ENCODE measurements around the gene PHACTR2.
"Not testable (repeated sequence)": the region's sequence is repeated elsewhere in the genome, so short reads cannot be mapped to it uniquely, and the experiment has no call there.

The PHACTR2 gene

DNA sequence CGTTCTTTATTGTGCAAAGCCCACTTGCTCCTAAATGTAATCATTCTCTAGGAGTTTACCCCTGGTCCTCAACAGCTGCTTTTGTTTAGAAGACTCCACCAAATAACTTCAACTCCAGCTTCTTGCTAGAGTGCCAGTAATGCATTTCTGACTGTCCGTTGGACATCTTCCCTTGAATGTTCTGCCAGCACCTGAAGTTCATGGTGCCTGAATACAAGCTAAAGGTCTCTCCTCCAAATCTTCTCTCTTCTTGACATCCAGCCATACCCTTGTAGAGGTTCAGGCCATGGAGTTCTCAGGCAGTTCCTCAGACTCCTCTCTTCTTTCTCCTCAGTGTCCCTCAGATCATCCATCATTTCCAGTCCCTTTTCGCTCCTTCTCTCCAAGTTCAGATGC, 21.7 kb downstream of the PHACTR2 start:
- DNase-seq, result no peak

DNA sequence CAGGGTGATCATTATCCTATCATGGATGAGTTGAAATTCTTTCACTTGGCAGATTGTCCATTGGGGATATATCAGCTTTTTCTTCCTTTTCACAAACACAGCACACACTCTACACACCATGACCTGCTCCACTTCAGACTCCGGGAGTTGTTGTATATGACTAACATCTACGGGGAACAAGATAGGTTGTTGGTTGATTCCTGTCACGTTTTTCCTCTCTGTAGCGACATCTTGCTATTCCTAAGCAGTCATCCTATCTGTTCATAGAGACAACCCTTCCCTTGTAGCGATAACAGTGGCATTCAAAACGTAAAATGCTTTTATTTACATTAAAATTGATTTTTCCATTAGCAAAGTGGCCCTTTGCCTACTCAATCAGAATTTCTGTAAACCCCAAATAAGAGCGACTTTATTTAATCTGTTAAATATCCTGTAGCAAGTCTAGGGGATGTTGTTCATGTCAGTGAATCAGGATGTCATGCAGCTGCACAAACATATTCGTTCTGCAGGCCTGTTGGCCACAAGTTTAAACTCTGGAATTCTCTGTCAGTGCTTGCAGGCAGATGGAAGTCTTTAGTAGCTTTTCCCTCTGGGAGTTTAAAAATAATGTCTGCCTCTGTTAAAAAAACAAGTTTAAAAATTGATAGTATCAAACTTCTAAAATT, 23.1 kb downstream of the PHACTR2 start:
- no peak for DNase-seq

DNA sequence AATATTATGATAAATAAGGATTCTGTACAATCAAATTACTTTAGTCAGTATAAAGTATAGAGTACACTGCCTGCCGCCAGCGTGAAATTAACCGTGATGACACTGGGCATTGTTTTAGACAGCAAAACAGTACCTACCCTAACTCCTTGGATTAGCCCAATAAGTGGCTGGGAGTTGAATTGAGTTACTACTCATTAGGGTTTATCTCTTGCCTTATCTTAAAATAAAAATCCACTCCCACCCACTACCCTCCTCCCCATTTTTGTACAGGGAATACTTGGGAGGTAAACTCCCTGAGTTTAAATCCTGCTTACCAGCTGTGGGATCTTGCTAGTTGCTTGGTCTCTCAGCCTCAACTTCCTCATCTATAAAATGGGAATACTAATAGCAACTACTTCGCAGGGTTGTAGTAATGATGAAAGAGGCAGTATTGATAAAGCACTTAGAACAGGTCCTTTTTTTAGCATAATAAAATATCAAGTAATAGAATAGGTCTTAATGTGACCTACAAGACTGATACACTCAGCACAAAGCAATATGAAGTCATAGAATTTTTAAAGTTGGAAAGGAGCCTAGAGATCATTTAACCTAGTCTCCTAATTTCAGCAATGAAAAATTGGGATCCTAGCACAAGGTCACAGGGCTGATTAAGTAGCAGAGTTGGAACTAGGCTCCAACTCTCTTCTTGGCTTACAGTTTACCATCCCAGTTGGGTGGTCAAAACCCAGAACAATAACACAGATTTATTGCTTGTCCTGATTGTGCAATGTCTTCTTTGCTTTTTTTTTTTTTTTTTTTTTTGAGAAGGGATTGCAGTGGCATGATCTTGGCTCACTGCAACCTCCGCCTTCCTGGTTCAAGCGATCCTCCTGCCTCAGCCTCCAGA, 23.8 kb downstream of the PHACTR2 start:
- no peak for DNase-seq

DNA sequence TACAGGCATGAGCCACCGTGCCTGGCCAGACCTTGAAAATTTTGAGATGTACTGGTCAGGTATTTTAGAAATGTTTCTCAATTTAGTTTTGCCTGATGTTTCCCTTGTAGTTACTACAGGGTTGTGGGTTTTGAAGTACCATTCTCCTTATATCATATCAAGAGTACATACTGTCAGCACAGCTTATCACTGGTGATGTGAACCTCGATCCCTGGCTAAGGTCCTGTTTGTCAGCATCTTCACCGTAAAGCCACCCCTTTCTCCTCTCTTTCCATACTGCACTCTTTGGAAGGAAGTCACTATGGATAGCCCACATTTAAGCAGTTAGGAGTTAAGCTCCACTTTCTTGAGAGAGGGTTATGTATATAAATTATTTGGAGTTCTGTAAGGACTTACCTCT, 27.8 kb downstream of the PHACTR2 start:
- no peak for DNase-seq

DNA sequence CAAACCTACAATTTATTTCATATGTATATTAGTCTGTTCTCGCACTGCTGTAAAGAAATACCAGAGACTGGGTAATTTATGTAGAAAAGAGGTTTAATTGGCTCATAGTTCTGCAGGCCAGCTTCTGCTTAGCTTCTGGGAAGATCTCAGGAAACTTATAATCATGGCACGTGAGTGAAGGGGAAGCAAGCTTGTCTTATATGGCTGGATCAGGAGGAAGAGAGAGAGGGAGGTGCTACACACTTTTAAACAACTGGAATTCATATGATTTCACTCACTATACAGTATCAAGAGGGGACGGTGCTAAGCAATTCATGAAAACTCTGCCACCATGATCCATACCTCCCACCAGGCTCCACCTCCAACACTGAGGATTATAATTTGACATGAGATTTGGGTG, 29.9 kb downstream of the PHACTR2 start:
- DNase-seq, result no peak

DNA sequence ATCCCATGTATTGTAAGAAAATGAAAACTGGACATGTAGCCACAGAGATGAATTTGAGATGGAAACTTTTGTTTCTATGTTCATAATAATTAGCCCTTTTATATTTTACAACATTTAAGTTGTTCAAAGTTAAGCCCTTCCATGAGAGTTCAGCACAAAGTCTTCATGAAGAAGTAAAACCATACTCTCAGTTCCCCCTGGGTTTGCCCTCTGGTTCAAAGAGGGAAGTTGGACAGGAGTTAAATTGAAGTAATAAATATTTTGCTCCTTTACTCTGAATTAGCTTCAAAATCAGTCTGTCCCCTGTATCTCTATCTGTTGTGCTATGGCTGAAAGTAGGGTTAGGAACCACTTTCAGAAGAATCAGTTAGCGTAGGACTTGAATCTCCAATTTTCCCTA, 31.1 kb downstream of the PHACTR2 start:
- no peak for DNase-seq

- DNase-seq, result no peak
Observed at GRCh38 chr6:143711714-143712113, 33.9 kb downstream of the PHACTR2 start.

DNA sequence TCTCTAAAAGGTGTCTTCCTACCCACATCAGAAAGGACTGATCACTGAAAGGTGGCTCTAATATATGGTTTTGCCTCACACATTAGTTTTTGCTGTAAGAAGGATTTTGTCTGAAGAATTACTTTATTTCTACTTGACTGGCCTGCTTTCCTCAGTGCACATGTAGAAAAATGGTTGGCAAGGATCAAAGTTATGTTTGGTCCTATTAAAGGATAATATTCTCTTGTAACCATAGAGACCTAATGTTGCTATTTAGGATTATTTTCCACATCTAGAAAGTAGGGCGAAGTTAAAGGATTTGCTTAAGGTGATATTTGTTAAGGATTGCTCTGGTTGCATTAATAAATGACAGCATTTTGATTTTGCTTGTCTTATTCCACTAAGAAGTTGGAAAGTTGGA, 40.7 kb downstream of the PHACTR2 start:
- DNase-seq, result no peak

- DNase-seq, result no peak
Observed at GRCh38 chr6:143721642-143722041, 43.9 kb downstream of the PHACTR2 start.

DNA sequence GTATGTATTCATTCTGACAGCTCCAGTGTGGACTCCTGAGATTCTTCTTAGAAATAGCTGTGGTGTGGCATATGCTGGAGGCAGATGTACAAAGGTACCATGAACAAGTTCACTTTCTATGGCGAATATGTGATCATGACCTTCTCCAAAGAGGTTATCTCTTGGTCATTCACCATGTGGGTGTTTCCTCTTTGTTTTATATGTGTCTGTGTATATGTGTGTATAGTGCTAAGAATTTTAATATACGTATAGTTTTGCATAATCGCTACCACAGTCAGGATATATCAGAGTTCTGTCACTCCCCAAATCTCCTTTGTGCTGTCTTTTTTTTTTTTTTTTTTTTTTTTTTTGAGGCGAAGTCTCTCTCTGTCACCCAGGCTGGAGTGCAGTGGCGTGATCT, 47.1 kb downstream of the PHACTR2 start:
- no peak for DNase-seq

DNA sequence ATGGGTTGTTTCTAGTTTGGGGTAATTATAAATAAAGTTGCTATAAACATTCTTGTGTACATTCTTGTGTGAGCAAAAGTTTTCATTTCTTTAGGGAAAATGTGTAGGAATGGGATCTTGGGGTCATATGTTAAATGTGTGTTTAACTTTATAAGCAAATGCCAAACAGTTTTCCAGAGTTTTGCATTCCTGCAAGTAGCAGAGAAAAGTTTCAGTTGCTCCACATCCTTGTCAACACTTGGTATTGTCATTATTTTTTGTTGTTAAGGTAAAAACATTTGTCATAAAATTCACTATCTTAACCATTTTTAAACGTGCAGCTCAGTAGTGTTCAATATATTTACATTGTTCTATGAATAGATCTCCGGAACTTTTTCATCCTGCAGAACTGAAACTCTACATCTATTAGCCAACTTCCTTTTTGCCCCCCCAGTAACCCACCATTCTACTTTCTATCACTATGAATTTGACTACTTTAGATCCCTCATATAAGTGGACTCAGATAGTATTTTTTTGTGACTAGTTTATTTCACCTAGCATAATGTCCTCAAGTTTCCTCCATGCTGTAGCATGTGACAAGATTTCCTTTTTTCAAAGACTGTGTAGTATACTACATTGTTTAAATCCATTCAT, 48.4 kb downstream of the PHACTR2 start:
- DNase-seq, result no peak

DNA sequence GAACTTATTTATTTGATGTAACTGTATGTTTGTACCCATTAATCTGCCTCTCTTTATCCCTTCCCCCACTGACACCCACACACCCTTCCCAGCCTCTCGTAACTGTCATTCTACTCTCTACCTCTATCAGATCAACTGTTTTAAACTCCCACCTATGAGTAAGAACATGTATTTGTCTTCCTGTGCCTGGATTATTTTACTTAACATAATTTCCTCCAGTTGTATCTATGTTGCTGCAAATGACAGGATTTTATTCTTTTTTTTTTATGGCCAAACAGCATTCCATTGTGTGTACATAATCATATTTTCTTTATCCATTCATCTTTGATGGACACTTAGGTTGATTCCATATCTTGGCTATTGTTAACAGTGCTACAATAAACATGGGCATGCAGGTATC, 49.3 kb downstream of the PHACTR2 start:
- no peak for DNase-seq

DNA sequence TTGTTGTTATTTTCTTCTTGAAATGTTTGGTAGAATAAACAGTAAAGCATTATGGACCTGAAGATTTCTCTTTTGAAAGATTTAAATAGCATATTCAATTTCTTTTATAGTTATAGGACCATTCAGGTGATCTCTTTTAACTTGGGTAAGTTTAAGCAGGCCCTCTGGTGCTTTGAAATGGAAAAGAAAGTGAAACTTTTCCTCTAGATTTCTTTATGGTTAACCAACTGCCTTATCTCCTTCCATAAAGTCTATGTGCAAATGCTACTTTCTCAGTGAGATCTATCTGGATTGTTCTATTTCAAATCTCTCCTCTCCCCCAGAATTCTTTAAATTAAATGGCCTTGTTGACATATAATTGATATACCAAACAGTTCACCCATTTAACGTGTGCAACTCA, 54.0 kb downstream of the PHACTR2 start:
- no peak for DNase-seq

GRCh38 chr6:143732536-143732935, 54.8 kb downstream of the PHACTR2 start:
- no peak for DNase-seq

GRCh38 chr6:143733510-143733909, 55.7 kb downstream of the PHACTR2 start:
- DNase-seq, result no peak

- DNase-seq, result no peak
Observed at GRCh38 chr6:143734641-143735063, 56.9 kb downstream of the PHACTR2 start.

- not testable (repeated sequence) for DNase-seq
Observed at GRCh38 chr6:143738072-143738690, 60.4 kb downstream of the PHACTR2 start.

DNA sequence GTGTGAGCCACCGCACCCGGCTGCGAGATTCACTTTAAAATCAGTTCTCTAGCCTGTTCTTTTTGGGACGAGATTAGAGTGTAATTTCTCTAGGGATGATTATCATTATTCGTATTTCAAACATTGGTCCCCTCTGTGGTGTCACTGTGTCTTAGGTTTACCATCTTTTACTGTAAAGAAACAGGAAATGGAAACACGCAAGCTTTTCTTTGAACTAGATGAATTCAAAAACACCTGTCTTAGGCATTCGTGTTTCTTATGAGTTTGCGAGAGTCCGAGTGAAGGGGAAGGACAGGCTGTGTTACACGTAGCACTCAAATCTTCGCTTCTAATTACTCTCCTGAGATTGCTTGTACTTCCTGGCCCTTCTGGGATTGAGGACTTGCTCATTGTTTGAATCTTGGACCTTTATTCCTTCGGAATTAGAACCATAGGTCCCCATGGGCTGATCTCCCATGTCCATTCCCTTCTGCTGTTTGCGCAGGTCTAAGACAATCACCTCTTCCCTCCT, 61.6 kb downstream of the PHACTR2 start:
- DNase-seq, result no peak

DNA sequence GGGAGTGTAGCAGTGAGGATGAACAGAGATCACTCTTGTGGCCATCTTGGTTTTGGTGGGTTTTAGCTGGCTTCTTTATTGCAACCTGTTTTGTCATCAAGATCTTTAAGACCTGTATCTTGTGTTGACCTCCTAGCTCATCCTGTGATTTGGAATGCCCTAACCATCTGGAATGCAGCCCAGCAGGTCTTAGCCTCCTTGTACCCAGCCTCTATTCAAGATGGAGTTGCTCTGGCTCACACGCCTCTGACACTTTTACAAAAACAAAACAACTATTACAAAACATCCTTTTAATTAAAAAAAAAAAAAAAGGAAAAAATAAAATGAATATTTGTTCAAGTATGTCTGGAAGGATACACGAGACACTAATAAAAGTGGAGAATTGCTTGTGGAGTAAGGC, 62.4 kb downstream of the PHACTR2 start:
- no peak for DNase-seq

DNA sequence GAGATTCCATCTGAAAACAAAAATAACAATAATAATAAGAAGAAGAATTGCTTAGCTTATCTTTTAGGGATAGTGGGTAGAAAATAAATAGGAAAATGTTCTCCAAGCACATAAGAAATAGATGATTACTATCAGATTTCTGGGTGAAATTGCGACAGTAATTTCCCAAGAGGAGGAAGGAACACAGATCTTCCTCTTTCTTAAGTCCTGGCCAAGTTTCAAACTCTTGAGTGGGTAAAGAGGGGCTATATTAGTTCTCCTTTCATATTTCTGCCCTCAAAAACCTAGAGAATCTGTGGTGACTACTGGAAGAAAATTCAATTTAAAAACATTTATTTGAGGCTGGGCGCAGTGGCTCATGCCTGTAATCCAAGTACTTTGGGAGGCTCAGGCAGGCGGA, 63.7 kb downstream of the PHACTR2 start:
- no peak for DNase-seq

- DNase-seq, result no peak
Observed at GRCh38 chr6:143742070-143742954, 64.5 kb downstream of the PHACTR2 start.

DNA sequence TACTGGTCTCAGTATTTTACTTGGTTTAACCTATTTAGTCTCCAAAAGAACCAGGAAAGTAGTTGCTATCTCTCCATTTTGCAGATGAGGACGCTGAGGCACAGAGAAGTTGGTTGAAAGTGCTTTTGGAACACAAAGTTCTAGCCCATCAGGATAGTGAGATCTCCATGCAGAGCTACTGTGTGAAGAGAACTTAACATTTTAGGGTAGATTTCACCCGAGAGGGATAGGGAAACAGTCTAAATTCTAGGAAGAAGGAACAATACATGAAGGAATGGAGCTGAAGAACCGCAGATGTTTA, 65.1 kb downstream of the PHACTR2 start:
- no peak for DNase-seq

All from activated CD4-positive, alpha-beta T cell treated with anti-CD3 and anti-CD28 coated beads, Interleukin-2, amount 50 U/mL, for 1 hour (primary cell).